Spinal cord (tissue), 10 donors: Measurements from ENCODE around the gene SPECC1L. TPM values are rescaled to one million over a fixed set of nuclear protein-coding genes. Genes with fewer than 3 reads are reported as not detected.

ENCODE experiments used
- DNase-seq, 6 donors: peaks; one replicate each; pipeline versions ENCODE4 v3.0.0 to v3.0.0-alpha.2; 2013 to 2015; ENCODE audit warnings: low spot score in 6 of 6, low read depth in 4 of 6
- H3K27ac ChIP-seq: one replicate; pipeline ENCODE4 v1.5.1; 2013; ENCODE audit warnings: low read depth, low read length, control low read depth
- H3K27me3 ChIP-seq: one replicate; pipeline ENCODE4 v1.6.1; 2013; ENCODE audit warnings: low read length; ENCODE audit not compliant: control insufficient read depth, insufficient read depth
- H3K36me3 ChIP-seq: one replicate; pipeline ENCODE4 v1.6.1; 2013; ENCODE audit warnings: low read length; ENCODE audit not compliant: control insufficient read depth, insufficient read depth
- H3K4me1 ChIP-seq: one replicate; pipeline ENCODE4 v1.6.1; 2013; ENCODE audit warnings: low read length; ENCODE audit not compliant: control insufficient read depth, insufficient read depth
- H3K4me3 ChIP-seq: one replicate; pipeline ENCODE4 v1.5.1; 2013; ENCODE audit warnings: low read depth, low read length, control low read depth
- H3K9me3 ChIP-seq: one replicate; pipeline ENCODE4 v1.6.1; 2013; ENCODE audit warnings: low read length; ENCODE audit not compliant: control insufficient read depth, insufficient read depth
- WGBS: methylation state at CpG from one replicate; pipeline ENCODE4 v1.1.5; 2013; ENCODE audit warnings: missing lambda C conversion rate; ENCODE audit not compliant: insufficient coverage; 5-methylcytosine and 5-hydroxymethylcytosine counted together
- polyA plus RNA-seq, 2 donors: library from polyadenylated mRNA; unstranded; fragments of 120-200 nt; gene quantifications; one replicate each; pipeline ENCODE4 v1.2.1, GENCODE V29; 2013; ENCODE audit not compliant: insufficient read length in 2 of 2
- total RNA-seq, 2 donors: library from RNA; depleted of rRNA in 1 of 2; stranded (reverse); fragments of 120-200 nt in 1 of 2; fragments of >200 nt in 1 of 2; gene quantifications; one replicate each; pipeline versions ENCODE4 v1.2.3 to v1.2.4, GENCODE V29; 2013 to 2014
- donor health status: healthy.

SPECC1L gene
- total and polyA plus RNA-seq, 4 donors = 37.0 to 50.5 (median 38.6) TPM

DNA sequence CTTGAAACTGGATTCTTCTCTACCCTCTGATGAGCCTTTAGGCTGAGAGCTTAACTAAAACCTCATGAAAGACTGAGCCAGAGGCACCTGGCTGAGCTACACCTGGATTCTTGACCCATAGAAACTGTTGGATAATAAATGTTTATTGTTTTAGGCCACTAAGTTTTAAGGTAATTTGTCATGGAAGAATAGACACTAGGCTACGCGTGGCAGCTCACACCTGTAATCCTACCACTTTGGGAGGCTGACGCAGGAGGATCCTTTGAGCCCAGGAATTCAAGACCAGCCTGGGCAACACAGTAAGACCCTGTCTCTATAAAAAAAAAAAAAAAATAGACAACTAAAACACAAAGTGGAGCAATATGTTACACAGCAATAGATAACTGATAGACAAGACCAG is 195.3 kb downstream of the SPECC1L start:
- H3K27ac ChIP-seq = peak overlapping the region; percentile 84

DNA sequence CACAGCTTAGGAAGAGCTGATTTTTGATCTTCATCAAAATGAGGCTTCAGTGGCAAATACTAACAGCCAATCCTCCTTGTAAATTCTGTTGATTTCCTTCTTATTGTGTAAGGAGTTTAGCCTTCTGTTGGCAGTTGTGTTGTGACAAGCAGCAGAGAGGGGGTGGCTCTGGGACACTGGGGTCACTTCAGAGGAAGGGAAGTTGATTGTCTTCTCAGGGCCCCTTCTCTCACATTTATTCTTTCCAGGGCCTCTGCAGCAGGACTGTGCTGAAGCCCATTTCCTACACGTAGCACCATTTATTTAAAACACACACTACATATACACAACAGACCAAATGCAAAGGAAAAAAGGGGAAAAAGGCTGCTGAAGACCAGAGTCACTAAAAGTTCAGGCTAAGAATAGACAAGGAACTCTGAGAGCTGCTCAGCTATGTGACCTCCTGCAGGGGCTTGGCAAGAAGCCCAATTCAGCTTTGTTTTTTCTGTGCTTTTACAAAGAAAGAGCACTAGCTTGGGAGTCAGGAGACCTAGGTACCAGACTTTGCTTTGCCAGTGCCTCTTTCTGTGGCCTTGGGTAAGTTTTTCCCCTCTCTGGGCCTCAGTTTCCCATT is 196.2 kb downstream of the SPECC1L start:
- WGBS = 14% methylated on average over 1 of the region's 1 CpG
- H3K36me3 ChIP-seq = no peaks in the 10 kb centered on the region
- peak in 5 of 6 donors; percentile 10 to 78 (median 35) for DNase-seq
- peak overlapping the region; percentile 84 for H3K27ac ChIP-seq
- H3K27me3 ChIP-seq = no peaks in the 10 kb centered on the region
- H3K9me3 ChIP-seq = no peaks in the 10 kb centered on the region
- H3K4me1 ChIP-seq = peaks cover 3% of the 10 kb centered on the region
- no peak overlapping the region for H3K4me3 ChIP-seq

More for the DNA sequence above, 195.3 kb downstream of the SPECC1L start:
- no peaks in the 10 kb centered on the region for H3K27me3 ChIP-seq
- peaks cover 3% of the 10 kb centered on the region for H3K4me1 ChIP-seq
- H3K36me3 ChIP-seq = no peaks in the 10 kb centered on the region
- no peak overlapping the region for H3K4me3 ChIP-seq
- no peak for DNase-seq
- no peaks in the 10 kb centered on the region for H3K9me3 ChIP-seq
- no CpG with 5 or more reads among the region's 3 CpGs for WGBS

DNA sequence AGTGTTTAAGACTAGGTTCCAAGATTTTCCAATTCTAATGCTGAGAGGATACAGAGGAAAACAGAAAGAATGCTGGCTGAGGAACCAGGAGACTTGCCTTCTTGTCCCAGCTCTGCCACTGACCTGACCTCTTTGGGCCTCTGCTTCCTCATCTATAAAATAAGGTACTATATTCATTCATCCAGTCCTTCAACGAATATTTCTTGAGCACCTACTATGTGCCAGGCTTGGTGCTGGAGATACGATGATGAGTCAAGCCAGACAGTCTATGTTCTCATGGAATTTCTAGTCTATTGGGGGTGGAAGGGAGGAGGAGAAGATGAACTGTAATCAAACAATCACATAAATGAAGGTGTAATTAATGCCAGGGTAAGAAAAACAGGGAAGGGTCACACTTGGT is 196.7 kb downstream of the SPECC1L start:
- peak overlapping the region; percentile 84 for H3K27ac ChIP-seq
- no peak for DNase-seq
- WGBS = no CpG with 5 or more reads among the region's 2 CpGs

More for the DNA sequence above, 196.7 kb downstream of the SPECC1L start:
- no peak overlapping the region for H3K4me3 ChIP-seq
- no peaks in the 10 kb centered on the region for H3K27me3 ChIP-seq
- H3K4me1 ChIP-seq = peaks cover 3% of the 10 kb centered on the region
- no peaks in the 10 kb centered on the region for H3K9me3 ChIP-seq
- no peaks in the 10 kb centered on the region for H3K36me3 ChIP-seq

Other genes starting within 250 kb of the SPECC1L start
- gene SUSD2, start 89.3 kb upstream of the SPECC1L start, total RNA-seq = 10 to 100 TPM in 1 of 2 donors, 1 to 10 TPM in 1; 4.9 to 11.2 TPM
- 10 to 100 TPM; 20.9 to 21.4 TPM for gene SUSD2, start 89.3 kb upstream of the SPECC1L start, polyA plus RNA-seq
- gene GGT5, start 25.7 kb upstream of the SPECC1L start, total RNA-seq = 1 to 10 TPM; 2.9 to 8.6 TPM
- gene GGT5, start 25.7 kb upstream of the SPECC1L start, polyA plus RNA-seq = 10 to 100 TPM; 10.1 to 12.3 TPM
- gene ADORA2A, start 156.8 kb downstream of the SPECC1L start, total RNA-seq = 10 to 100 TPM in 1 of 2 donors, 1 to 10 TPM in 1; 9.6 to 18.8 TPM
- 10 to 100 TPM; 20.9 TPM for gene ADORA2A, start 156.8 kb downstream of the SPECC1L start, polyA plus RNA-seq
- 1 to 10 TPM in 1 of 2 donors, under 1 TPM in 1; 0.69 to 2.2 TPM for gene UPB1, start 224.5 kb downstream of the SPECC1L start, total RNA-seq
- 1 to 10 TPM in 1 of 2 donors, under 1 TPM in 1; 0.57 to 1.5 TPM for gene UPB1, start 224.5 kb downstream of the SPECC1L start, polyA plus RNA-seq